Superior temporal gyrus (tissue), 1 donor: ENCODE measurements around the gene PRXL2B.

Experiments
- DNase-seq: peaks from one replicate; pipeline ENCODE4 v3.0.0-alpha.2; 2016; ENCODE audit errors: extremely low spot score

The PRXL2B gene

GRCh38 chr1:2585318-2586092, 1.1 kb upstream of the PRXL2B start:
- peak; percentile 49 for DNase-seq

DNA sequence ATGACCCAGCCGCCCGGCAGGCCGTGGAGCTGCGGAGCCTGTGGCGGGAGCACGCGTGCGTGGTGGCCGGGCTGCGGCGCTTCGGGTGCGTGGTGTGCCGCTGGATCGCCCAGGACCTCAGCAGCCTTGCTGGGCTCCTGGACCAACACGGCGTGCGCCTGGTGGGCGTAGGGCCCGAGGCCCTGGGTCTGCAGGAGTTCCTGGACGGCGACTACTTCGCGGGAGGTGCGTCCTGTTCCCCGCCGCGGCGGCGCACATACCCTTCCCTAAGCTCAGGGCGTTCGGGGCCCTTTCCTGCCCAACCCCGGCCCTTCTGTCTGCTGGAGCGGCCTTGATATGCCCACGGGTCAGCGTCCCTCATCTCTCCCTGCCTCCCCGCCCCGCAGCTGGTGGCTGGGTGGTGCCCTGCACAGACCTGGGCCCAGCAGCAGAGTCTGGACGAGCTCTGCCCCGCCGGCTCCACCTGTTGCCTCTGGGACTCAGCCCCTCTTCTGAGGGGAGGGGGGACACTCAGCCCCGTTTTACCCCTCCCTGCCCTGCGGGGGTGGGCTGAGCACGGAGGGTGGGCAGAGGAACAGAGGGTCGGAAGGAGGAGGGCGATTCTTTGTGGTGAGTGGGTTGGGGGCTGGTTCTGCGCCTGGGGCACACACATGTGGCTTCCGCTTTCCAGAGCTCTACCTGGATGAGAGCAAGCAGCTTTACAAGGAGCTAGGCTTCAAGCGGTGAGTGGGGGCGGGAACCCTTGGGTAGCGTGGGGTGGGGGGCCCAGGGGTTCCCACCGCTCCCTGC, 688 bp downstream of the PRXL2B start:
- DNase-seq, result no peak

DNA sequence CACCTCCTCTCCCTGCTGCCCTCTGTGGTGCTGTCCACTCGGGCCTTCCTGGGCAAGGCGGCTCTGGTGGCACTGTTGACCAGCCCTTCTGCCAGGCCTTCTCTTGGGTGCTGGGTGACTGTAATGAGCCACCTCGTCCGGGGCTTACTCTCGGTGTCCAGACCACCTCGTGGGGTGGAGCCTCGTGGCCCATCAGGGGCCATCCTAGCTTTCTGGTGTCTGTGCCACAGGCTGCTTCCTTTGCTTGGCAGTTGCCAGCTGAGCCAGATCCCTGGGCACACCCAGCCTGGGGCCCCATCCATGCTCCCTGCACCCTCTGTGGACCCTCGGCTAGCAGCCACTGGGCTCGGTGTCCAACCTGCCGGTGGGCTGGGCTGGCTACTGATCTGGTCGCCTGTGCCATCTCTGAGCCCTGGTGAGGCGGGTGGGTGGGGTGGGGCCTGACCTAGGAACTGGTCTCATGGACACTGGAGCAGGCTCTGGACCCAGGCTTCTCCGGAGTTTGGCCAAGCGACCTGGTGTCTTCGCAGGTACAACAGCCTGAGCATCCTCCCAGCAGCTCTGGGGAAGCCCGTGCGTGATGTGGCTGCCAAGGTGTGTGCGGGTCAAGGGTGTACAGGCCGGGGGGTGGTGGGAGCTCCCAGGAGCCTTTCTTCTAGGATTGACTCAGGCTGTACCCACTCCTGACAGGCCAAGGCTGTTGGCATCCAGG, 1.4 kb downstream of the PRXL2B start:
- no peak for DNase-seq

- DNase-seq, result no peak
Observed at GRCh38 chr1:2588661-2589430, 2.3 kb downstream of the PRXL2B start.

DNA sequence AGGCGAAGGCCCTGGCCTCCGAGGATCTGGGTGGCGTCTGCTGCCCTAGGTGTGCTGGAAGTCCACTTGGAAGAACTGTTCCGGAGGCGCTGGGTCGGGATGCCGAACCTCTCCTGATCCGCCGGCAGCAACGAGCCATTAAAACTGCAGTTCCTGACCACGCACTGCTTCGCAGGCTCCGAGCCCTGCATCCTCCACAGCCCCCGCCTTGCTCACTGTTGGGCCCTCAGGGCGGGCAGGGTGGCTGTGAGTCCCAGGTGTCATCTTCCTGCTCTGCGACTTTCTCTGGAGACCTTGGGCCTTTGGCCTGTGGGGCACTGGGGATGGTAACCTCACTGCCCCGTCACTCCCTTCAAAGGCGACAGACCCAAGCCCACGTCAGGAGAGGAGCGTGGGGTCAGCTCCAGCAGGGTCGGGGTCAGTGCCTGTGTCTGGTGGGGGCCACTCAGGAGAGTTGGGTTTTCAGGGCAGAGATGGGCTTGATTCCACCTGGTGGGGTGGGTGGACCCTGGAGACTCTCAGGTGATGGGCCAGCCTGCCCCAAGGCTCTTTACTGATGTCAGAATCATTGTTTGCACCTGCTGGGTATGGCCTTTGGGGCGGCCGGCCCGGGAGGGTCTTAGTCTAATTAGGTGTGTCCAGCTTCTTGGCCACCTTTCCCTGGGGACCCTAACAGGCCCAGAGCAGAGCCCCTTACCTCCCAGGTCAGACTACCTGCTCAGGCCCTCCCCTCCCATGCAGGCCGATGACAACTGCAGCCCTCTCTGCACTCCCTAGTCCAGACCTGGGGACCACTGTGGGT, 3.1 kb downstream of the PRXL2B start:
- no peak for DNase-seq

- no peak for DNase-seq
Observed at GRCh38 chr1:2590233-2591141, 3.9 kb downstream of the PRXL2B start.

GRCh38 chr1:2591233-2591580, 4.6 kb downstream of the PRXL2B start:
- no peak for DNase-seq

DNA sequence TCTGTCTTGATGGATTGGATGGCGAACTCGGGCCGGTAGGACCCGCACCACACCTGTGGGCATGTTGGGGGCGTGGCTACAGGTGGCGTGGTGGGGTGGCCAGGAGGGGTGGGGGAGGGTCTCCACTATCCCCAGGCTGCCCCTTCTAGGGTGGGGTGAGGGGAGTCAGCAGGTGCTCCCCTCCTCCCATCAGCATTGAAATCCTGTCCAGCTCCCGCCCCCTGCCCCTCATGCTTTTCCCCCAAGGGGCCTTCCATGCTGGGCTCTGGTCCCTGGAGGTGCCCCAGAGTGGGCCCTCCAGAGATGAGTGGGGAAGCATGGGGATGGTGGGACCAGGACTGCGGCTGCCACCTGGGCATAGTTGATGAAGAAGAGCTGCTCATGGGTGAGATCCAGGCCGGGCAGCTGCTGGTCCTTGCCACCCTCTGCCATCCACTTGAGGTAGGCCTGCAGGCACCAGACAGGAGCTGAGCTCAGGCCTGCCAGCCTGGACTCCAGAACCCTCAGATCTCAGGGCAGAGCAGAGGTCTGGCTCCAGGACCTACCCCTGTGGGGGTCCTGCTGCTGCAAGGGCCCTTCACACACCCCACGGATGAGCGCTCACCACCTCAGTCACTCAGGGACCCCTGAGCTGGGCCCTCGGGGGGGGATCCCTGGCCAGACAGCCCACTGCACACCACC, 5.1 kb downstream of the PRXL2B start:
- no peak for DNase-seq

DNA sequence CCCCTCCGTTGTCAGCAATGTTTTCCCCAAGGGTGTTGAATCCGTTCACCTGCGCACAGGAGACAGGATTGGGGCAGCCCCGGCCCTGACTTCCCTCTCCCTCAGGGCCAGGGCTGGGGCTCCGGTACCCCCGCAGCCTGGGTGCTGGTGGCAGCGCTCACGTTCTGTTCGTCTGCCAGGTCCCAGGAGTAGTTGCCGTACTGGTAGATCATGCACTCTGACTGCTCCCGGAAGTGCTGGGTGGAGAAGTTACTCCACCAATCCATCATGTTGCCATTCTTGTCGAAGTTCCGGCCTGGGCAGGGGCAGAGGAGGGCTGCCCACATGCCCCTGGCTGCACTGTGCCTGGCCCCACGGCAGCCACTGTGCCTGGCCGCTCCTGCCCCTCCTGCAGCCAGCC, 6.1 kb downstream of the PRXL2B start:
- DNase-seq, result no peak

- no peak for DNase-seq
Observed at GRCh38 chr1:2593251-2593878, 6.8 kb downstream of the PRXL2B start.

DNA sequence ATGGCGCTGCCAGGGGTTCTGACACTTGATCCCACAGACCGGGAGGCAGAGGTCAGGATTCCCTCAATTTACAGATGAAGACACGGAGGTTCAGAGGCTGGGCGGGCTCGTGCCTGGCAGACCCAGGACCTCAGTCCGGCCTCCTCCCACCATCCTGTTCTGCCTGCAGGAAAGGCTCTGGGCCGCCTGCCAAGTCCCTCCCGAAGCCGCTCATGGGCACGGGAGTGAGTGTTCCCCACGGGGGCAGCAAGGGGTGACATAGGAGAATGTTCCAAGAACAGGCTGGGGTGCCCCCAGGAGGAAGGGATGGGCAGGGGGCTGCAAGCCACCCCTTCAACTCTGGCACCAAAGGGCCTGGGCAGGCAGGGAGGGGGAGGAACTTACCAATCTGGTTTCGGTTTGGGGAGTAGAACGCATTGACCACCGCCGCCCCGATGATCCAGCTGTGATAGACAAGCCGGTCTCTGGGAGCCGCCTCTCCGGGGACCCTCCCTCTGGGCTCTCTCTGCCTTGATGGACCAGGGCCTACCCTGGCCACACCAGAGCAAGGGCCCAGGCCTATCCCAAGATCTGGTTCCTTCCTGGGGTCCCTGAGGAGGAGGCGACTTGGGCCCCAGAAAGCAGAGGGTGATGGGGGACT, 7.5 kb downstream of the PRXL2B start:
- DNase-seq, result no peak

- DNase-seq, result no peak
Observed at GRCh38 chr1:2594641-2595131, 8.1 kb downstream of the PRXL2B start.

DNA sequence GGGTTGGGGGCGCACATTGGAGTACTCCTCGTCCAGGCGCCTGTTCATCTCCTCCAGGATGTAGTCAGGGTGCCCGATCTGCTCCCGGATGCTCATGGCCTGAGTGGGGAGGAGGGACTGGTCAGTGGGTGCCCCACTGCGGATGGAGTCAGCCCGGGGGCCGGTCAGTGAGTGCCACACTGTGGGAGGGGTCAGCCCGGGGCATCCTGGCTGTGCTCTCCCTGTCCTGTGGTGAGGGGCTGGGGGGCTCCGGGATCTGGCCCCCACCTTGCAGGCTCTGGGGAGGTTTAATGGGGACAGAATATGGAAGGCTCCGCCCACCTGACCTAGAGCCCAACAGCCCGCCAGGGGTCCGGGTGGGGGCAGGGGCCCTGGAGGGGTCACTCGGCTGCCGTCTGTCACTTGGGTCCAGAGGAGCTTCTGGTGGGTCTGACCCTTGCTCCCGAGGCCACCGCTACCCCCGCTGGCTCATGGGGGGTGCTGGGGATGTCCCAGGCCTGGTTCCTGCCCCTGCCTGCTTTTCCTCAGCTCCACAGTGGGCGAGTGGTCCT, 8.8 kb downstream of the PRXL2B start:
- DNase-seq, result no peak

GRCh38 chr1:2595812-2596529, 9.4 kb downstream of the PRXL2B start:
- no peak for DNase-seq

- DNase-seq, result no peak
Observed at GRCh38 chr1:2596530-2597333, 10.2 kb downstream of the PRXL2B start.
